ENCODE data around the gene TMEM116. TPM values are rescaled to one million over a fixed set of nuclear protein-coding genes. Genes with fewer than 3 reads are reported as not detected.
"Not testable (repeated sequence)": the region's sequence is repeated elsewhere in the genome, so short reads cannot be mapped to it uniquely, and the experiment has no call there.

TMEM116 gene
- 8.2 TPM for total RNA-seq (ENCODE audit: unreplicated experiment)
- long read RNA-seq, partial matches to known transcripts = 1 of 5 reads
- long read RNA-seq, other reads (novel, unspliced or antisense) = 1 of 5 reads

GRCh38 chr12:112012775-112013600 lies at the start of gene TMEM116, which contains the start of gene ERP29:
Gene TMEM116 (minus strand): TSS chr12:112013165. CDS start chr12:112005270, 7,895 bp downstream.
Gene ERP29 (plus strand): TSS chr12:112013426. CDS start chr12:112013466, 40 bp downstream.
- H3K9me3 Mint-ChIP-seq (ENCODE audit: unreplicated experiment) = no peaks in the 10 kb centered on the region
- peaks cover 25% of the 10 kb centered on the region for H3K36me3 Mint-ChIP-seq (ENCODE audit: low read depth, unreplicated experiment)
- H3K27ac Mint-ChIP-seq (ENCODE audit: unreplicated experiment) = peak within 1 kb of the TSS; percentile 97
- peaks cover 12% of the 10 kb centered on the region for H3K27me3 Mint-ChIP-seq (ENCODE audit: unreplicated experiment)
- peak within 1 kb of the TSS; percentile 96 for H3K4me3 Mint-ChIP-seq (ENCODE audit: unreplicated experiment)
- H3K4me1 Mint-ChIP-seq (ENCODE audit: unreplicated experiment) = peaks cover 33% of the 10 kb centered on the region
- DNase-seq (ENCODE audit: low spot score) = peak; percentile 100
- TF ChIP-seq CTCF (IDR thresholded peaks at IDR 0.05; ENCODE audit: unreplicated experiment) = peak; percentile 61

- Mint-ChIP-seq H3K36me3 (ENCODE audit: low read depth, unreplicated experiment) (peaks cover 16% of the 10 kb centered on the region), H3K27ac (ENCODE audit: unreplicated experiment) (no peak overlapping the region), H3K9me3 (ENCODE audit: unreplicated experiment) (no peaks in the 10 kb centered on the region), H3K27me3 (ENCODE audit: unreplicated experiment) (no peaks in the 10 kb centered on the region), H3K4me3 (ENCODE audit: unreplicated experiment) (no peak overlapping the region), H3K4me1 (ENCODE audit: unreplicated experiment) (no peaks in the 10 kb centered on the region)
- no peak for TF ChIP-seq CTCF (IDR thresholded peaks at IDR 0.05; ENCODE audit: unreplicated experiment)
- DNase-seq (ENCODE audit: low spot score) = no peak
Measured at GRCh38 chr12:112061137-112061536, 48.2 kb upstream of the TMEM116 start.

GRCh38 chr12:112049351-112049750 lies 36.4 kb upstream of the TMEM116 start:
- Mint-ChIP-seq H3K4me3 (ENCODE audit: unreplicated experiment) (no peak overlapping the region), H3K4me1 (ENCODE audit: unreplicated experiment) (peaks cover 4% of the 10 kb centered on the region), H3K9me3 (ENCODE audit: unreplicated experiment) (no peaks in the 10 kb centered on the region), H3K27me3 (ENCODE audit: unreplicated experiment) (no peaks in the 10 kb centered on the region), H3K27ac (ENCODE audit: unreplicated experiment) (no peak overlapping the region), H3K36me3 (ENCODE audit: low read depth, unreplicated experiment) (peaks cover 28% of the 10 kb centered on the region)
- no peak for DNase-seq (ENCODE audit: low spot score)
- TF ChIP-seq CTCF (IDR thresholded peaks at IDR 0.05; ENCODE audit: unreplicated experiment) = no peak

- H3K4me3 Mint-ChIP-seq (ENCODE audit: unreplicated experiment) = no peak overlapping the region
- peaks cover 21% of the 10 kb centered on the region for H3K36me3 Mint-ChIP-seq (ENCODE audit: low read depth, unreplicated experiment)
Measured at GRCh38 chr12:112046003-112046402, 33.0 kb upstream of the TMEM116 start.

GRCh38 chr12:112036614-112037013 lies 23.6 kb upstream of the TMEM116 start:
- not testable (repeated sequence) for H3K4me3 Mint-ChIP-seq (ENCODE audit: unreplicated experiment); DNase-seq (ENCODE audit: low spot score); H3K27me3 Mint-ChIP-seq (ENCODE audit: unreplicated experiment); H3K9me3 Mint-ChIP-seq (ENCODE audit: unreplicated experiment); H3K4me1 Mint-ChIP-seq (ENCODE audit: unreplicated experiment); H3K27ac Mint-ChIP-seq (ENCODE audit: unreplicated experiment)
- peaks cover 35% of the 10 kb centered on the region for H3K36me3 Mint-ChIP-seq (ENCODE audit: low read depth, unreplicated experiment)

More at GRCh38 chr12:112046003-112046402, 33.0 kb upstream of the TMEM116 start:
- Mint-ChIP-seq H3K27ac (ENCODE audit: unreplicated experiment) (no peak overlapping the region), H3K9me3 (ENCODE audit: unreplicated experiment) (no peaks in the 10 kb centered on the region), H3K27me3 (ENCODE audit: unreplicated experiment) (no peaks in the 10 kb centered on the region), H3K4me1 (ENCODE audit: unreplicated experiment) (peaks cover 4% of the 10 kb centered on the region)
- no peak for TF ChIP-seq CTCF (IDR thresholded peaks at IDR 0.05; ENCODE audit: unreplicated experiment)
- no peak for DNase-seq (ENCODE audit: low spot score)

Measured in endothelial cell (in vitro differentiated cells).